GM19238 (cell line): ENCODE results near the gene ADAM15.

ENCODE experiments used
- DNase-seq: peaks from one replicate; pipeline ENCODE4 v3.0.0; 2011; ENCODE audit warnings: low spot score; ENCODE audit not compliant: insufficient read length

The ADAM15 gene

GRCh38 chr1:155071701-155072100, 20.6 kb downstream of the ADAM15 start:
- DNase-seq = no peak

- DNase-seq = no peak
Measured at GRCh38 chr1:155072531-155073289, 21.6 kb downstream of the ADAM15 start.

- DNase-seq = no peak
Measured at GRCh38 chr1:155073377-155074242, 22.5 kb downstream of the ADAM15 start.

GRCh38 chr1:155075535-155075934, 24.4 kb downstream of the ADAM15 start:
- no peak for DNase-seq

- DNase-seq = no peak
Measured at GRCh38 chr1:155076371-155076770, 25.3 kb downstream of the ADAM15 start.

- DNase-seq = no peak
Measured at GRCh38 chr1:155077346-155077745, 26.2 kb downstream of the ADAM15 start.

GRCh38 chr1:155077758-155078445, 26.8 kb downstream of the ADAM15 start:
- DNase-seq = no peak

- peak; percentile 78 for DNase-seq
Measured at GRCh38 chr1:155078469-155079209, 27.5 kb downstream of the ADAM15 start, which contains the start of gene EFNA3. TSS of gene EFNA3 (plus strand) at chr1:155078837. CDS start at chr1:155078942, 105 bp downstream.

- no peak for DNase-seq
Measured at GRCh38 chr1:155079210-155079486, 28.0 kb downstream of the ADAM15 start.

- DNase-seq = no peak
Measured at GRCh38 chr1:155079487-155080311, 28.6 kb downstream of the ADAM15 start.

- DNase-seq = no peak
Measured at GRCh38 chr1:155080312-155081228, 29.5 kb downstream of the ADAM15 start.

GRCh38 chr1:155081472-155082300, 30.6 kb downstream of the ADAM15 start:
- DNase-seq = no peak

GRCh38 chr1:155082301-155083051, 31.4 kb downstream of the ADAM15 start:
- DNase-seq = no peak

- DNase-seq = no peak
Measured at GRCh38 chr1:155083052-155083541, 32.0 kb downstream of the ADAM15 start.

GRCh38 chr1:155083865-155084721, 33.0 kb downstream of the ADAM15 start:
- DNase-seq = no peak

GRCh38 chr1:155084722-155085503, 33.8 kb downstream of the ADAM15 start:
- DNase-seq = peak; percentile 98
